ENCODE data around the gene EID1. TPM values are rescaled to one million over a fixed set of nuclear protein-coding genes. Genes with fewer than 3 reads are reported as not detected.

Gene EID1
- total RNA-seq, 4 donors from 2014 or later, result 110 to 146 (median 135) TPM

- no peaks in the 10 kb centered on the region for H3K36me3 ChIP-seq
- no peak overlapping the region for H3K27ac ChIP-seq
- H3K4me3 ChIP-seq, result no peak overlapping the region
- peak; percentile 46 to 67 for ATAC-seq
- TF ChIP-seq, protein P1, sequence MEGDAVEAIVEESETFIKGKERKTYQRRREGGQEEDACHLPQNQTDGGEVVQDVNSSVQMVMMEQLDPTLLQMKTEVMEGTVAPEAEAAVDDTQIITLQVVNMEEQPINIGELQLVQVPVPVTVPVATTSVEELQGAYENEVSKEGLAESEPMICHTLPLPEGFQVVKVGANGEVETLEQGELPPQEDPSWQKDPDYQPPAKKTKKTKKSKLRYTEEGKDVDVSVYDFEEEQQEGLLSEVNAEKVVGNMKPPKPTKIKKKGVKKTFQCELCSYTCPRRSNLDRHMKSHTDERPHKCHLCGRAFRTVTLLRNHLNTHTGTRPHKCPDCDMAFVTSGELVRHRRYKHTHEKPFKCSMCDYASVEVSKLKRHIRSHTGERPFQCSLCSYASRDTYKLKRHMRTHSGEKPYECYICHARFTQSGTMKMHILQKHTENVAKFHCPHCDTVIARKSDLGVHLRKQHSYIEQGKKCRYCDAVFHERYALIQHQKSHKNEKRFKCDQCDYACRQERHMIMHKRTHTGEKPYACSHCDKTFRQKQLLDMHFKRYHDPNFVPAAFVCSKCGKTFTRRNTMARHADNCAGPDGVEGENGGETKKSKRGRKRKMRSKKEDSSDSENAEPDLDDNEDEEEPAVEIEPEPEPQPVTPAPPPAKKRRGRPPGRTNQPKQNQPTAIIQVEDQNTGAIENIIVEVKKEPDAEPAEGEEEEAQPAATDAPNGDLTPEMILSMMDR (IDR thresholded peaks at IDR 0.05 in 4 of 5, conservative IDR thresholded peaks at IDR 0.05 in 1 of 5), result no peak
- no peak for TF ChIP-seq POLR2A (IDR thresholded peaks at IDR 0.05)
- no peaks in the 10 kb centered on the region for H3K27me3 ChIP-seq
- DNase-seq, result no peak
- H3K9me3 ChIP-seq, result no peaks in the 10 kb centered on the region
- no peaks in the 10 kb centered on the region for H3K4me1 ChIP-seq
- intact Hi-C loops (cut with DNase I; ENCODE audit: low total_unique reads) (no loop called here), in situ Hi-C loops (cut with MboI; ENCODE audit: low sequenced_read_pairs in 4 of 4) (no loop called here)
Measured at GRCh38 chr15:48924528-48925393, 46.8 kb downstream of the EID1 start.

- H3K36me3 ChIP-seq, result no peaks in the 10 kb centered on the region
- TF ChIP-seq POLR2A (IDR thresholded peaks at IDR 0.05), result no peak
- TF ChIP-seq, protein P1 (IDR thresholded peaks at IDR 0.05 in 4 of 5, conservative IDR thresholded peaks at IDR 0.05 in 1 of 5), result no peak
- intact Hi-C loops (cut with DNase I; ENCODE audit: low total_unique reads) (no loop called here), in situ Hi-C loops (cut with MboI; ENCODE audit: low sequenced_read_pairs in 4 of 4) (no loop called here)
- H3K27ac ChIP-seq, result no peak overlapping the region
- H3K9me3 ChIP-seq, result no peaks in the 10 kb centered on the region
- H3K4me1 ChIP-seq, result no peaks in the 10 kb centered on the region
- H3K4me3 ChIP-seq, result no peak overlapping the region
- no peak for DNase-seq
- no peaks in the 10 kb centered on the region for H3K27me3 ChIP-seq
- ATAC-seq, result peak; percentile 64
Measured at GRCh38 chr15:48925714-48926223, 47.8 kb downstream of the EID1 start.

- intact Hi-C loops (cut with DNase I; ENCODE audit: low total_unique reads) (no loop called here), in situ Hi-C loops (cut with MboI; ENCODE audit: low sequenced_read_pairs in 4 of 4) (no loop called here)
- Histone ChIP-seq H3K4me3 (no peak overlapping the region), H3K27ac (no peak overlapping the region), H3K27me3 (no peaks in the 10 kb centered on the region), H3K36me3 (no peaks in the 10 kb centered on the region), H3K4me1 (no peaks in the 10 kb centered on the region), H3K9me3 (no peaks in the 10 kb centered on the region)
- no peak for TF ChIP-seq POLR2A (IDR thresholded peaks at IDR 0.05)
- TF ChIP-seq, protein P1 (IDR thresholded peaks at IDR 0.05 in 4 of 5, conservative IDR thresholded peaks at IDR 0.05 in 1 of 5), result no peak
- no peak for DNase-seq
- no peak for ATAC-seq
Measured at GRCh38 chr15:48928877-48929538, 51.1 kb downstream of the EID1 start.

DNA sequence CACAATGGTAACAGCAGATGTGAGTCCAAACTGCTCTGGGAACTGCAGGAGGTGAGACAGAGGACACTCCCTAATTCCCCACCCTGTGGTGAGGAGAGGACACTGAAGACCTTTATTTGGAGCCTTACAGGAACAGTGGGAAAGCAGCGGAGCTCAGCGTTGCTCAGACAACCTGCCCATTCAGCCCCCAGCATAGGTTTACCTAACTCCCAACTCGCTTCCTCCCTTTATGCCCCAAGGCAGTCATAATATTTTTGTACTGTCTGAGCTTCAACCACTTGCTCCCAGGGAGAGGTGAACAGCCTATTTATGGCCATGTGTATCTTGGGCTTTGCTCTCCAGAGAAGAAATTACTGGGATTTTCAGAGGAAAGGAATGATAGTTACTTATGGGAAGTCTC is 51.7 kb downstream of the EID1 start:
- no peaks in the 10 kb centered on the region for H3K36me3 ChIP-seq
- no peak overlapping the region for H3K4me3 ChIP-seq
- H3K9me3 ChIP-seq, result no peaks in the 10 kb centered on the region
- no peaks in the 10 kb centered on the region for H3K27me3 ChIP-seq
- ATAC-seq (no peak), DNase-seq (no peak)
- H3K4me1 ChIP-seq, result no peaks in the 10 kb centered on the region
- in situ Hi-C loops (cut with MboI; ENCODE audit: low sequenced_read_pairs in 4 of 4), result no loop called here
- no peak overlapping the region for H3K27ac ChIP-seq
- intact Hi-C loops (cut with DNase I; ENCODE audit: low total_unique reads), result no loop called here
- no peak for TF ChIP-seq POLR2A (IDR thresholded peaks at IDR 0.05)
- TF ChIP-seq, protein P1 (IDR thresholded peaks at IDR 0.05 in 4 of 5, conservative IDR thresholded peaks at IDR 0.05 in 1 of 5), result no peak

Other genes with a start within 250 kb of the EID1 start
- gene FBN1, start 232.4 kb upstream of the EID1 start, total RNA-seq, result 10 to 100 TPM; 13.0 to 28.0 (median 20.9) TPM
- gene CEP152, start 67.1 kb upstream of the EID1 start, total RNA-seq, result 1 to 10 TPM in 3 of 4 donors, under 1 TPM in 1; 0.51 to 2.4 (median 1.4) TPM
- gene SHC4, start 85.8 kb downstream of the EID1 start, total RNA-seq, result under 1 TPM in 2 of 4 donors, not detected in 2; 0.29 to 0.39 TPM
- 10 to 100 TPM; 23.7 to 27.5 (median 24.5) TPM for gene SECISBP2L, start 168.3 kb downstream of the EID1 start, total RNA-seq